Loucy (cell line): ENCODE results near the gene ZNF524.

Experiments
- H2AFZ ChIP-seq: fragments of 200-600 bp; sonication (generic); 2 replicates; pipeline ENCODE4 v1.6.0; 2016; ENCODE audit warnings: antibody characterized with exemption, mild to moderate bottlenecking, low read length, moderate library complexity
- H3F3A ChIP-seq: fragments of 200-600 bp; 2 replicates; pipeline ENCODE4 v1.6.0; 2016; ENCODE audit warnings: antibody characterized with exemption, low read depth, mild to moderate bottlenecking
- H3K27me3 ChIP-seq: fragments of 200-600 bp; sonication (generic); 2 replicates; pipeline ENCODE4 v1.6.1; 2014; ENCODE audit warnings: low read length, mild to moderate bottlenecking; ENCODE audit not compliant: insufficient read depth, poor library complexity, severe bottlenecking
- H3K36me3 ChIP-seq: fragments of 200-600 bp; sonication (generic); 2 replicates; pipeline ENCODE4 v1.6.1; 2016; ENCODE audit warnings: low read length; ENCODE audit not compliant: insufficient read depth
- H3K4me1 ChIP-seq: fragments of 200-600 bp; sonication (generic); 2 replicates; pipeline ENCODE4 v1.5.1; 2014; ENCODE audit warnings: low read length, mild to moderate bottlenecking; ENCODE audit not compliant: insufficient read depth, poor library complexity, severe bottlenecking
- H3K4me2 ChIP-seq: fragments of 200-600 bp; sonication (generic); 2 replicates; pipeline ENCODE4 v1.6.0; 2014; ENCODE audit warnings: antibody characterized with exemption, low read length, low read depth, mild to moderate bottlenecking; ENCODE audit not compliant: poor library complexity, severe bottlenecking
- H3K4me3 ChIP-seq: fragments of 200-600 bp; sonication (generic); 2 replicates; pipeline ENCODE4 v1.5.1; 2014; ENCODE audit warnings: low read length, mild to moderate bottlenecking, mixed read lengths; ENCODE audit not compliant: poor library complexity, severe bottlenecking
- H3K79me2 ChIP-seq: fragments of 200-600 bp; sonication (generic); 2 replicates; pipeline ENCODE4 v1.6.1; 2014; ENCODE audit warnings: low read length; ENCODE audit not compliant: insufficient read depth
- H3K9ac ChIP-seq: fragments of 200-600 bp; sonication (generic); 2 replicates; pipeline ENCODE4 v1.6.0; 2014; ENCODE audit warnings: mild to moderate bottlenecking, low read depth, low read length, moderate library complexity; ENCODE audit not compliant: poor library complexity, severe bottlenecking
- H3K9me2 ChIP-seq: fragments of 200-600 bp; sonication (generic); replicated peaks from 2 replicates; pipeline ENCODE4 v1.6.1; 2016; ENCODE audit warnings: low read depth, low read length, mixed read lengths
- H3K9me3 ChIP-seq: fragments of 200-600 bp; sonication (generic); 2 replicates; pipeline ENCODE4 v1.6.1; 2014; ENCODE audit warnings: mild to moderate bottlenecking, antibody characterized with exemption, low read length, low read depth; ENCODE audit not compliant: insufficient read depth
- H4K20me1 ChIP-seq: fragments of 200-600 bp; sonication (generic); 2 replicates; pipeline ENCODE4 v1.6.0; 2014; ENCODE audit warnings: antibody characterized with exemption, low read length, mild to moderate bottlenecking; ENCODE audit not compliant: insufficient read depth, poor library complexity, severe bottlenecking
- CTCF ChIP-seq: fragments of 200-600 bp; sonication (generic); conservative IDR thresholded peaks from 2 replicates; pipeline ENCODE4 v1.5.1; 2014; ENCODE audit warnings: mild to moderate bottlenecking, antibody characterized with exemption, low read length
- EZH2phosphoT487 ChIP-seq: fragments of 200-600 bp; IDR thresholded peaks from 2 replicates; pipeline ENCODE4 v1.6.1; 2018; ENCODE audit warnings: antibody characterized with exemption, mild to moderate bottlenecking, moderate library complexity, borderline replicate concordance

The ZNF524 gene

GRCh38 chr19:55621673-55622231 lies 21.7 kb downstream of the ZNF524 start:
- no peaks in the 10 kb centered on the region for H3K27me3 ChIP-seq
- no peak overlapping the region for H2AFZ ChIP-seq
- peaks cover 16% of the 10 kb centered on the region for H3K4me1 ChIP-seq
- no peak overlapping the region for H3K9ac ChIP-seq
- no peaks in the 10 kb centered on the region for H3K9me3 ChIP-seq
- H3K79me2 ChIP-seq, result 0 out of 2 replicates have a peak, but pooled peaks cover 7% of the 10 kb centered on the region
- peaks cover 6% of the 10 kb centered on the region for H4K20me1 ChIP-seq
- H3K4me2 ChIP-seq, result no peak overlapping the region
- peaks cover 7% of the 10 kb centered on the region; the same call in 1 of the 2 replicates for H3K36me3 ChIP-seq
- TF ChIP-seq EZH2phosphoT487 (no peak), CTCF (no peak)
- no peaks in the 10 kb centered on the region for H3K9me2 ChIP-seq
- no peaks in the 10 kb centered on the region for H3F3A ChIP-seq
- H3K4me3 ChIP-seq, result no peak overlapping the region

GRCh38 chr19:55622242-55622969 lies 22.3 kb downstream of the ZNF524 start:
- peaks cover 6% of the 10 kb centered on the region for H4K20me1 ChIP-seq
- no peaks in the 10 kb centered on the region for H3F3A ChIP-seq
- TF ChIP-seq CTCF, result no peak
- no peak for TF ChIP-seq EZH2phosphoT487
- H3K4me1 ChIP-seq, result peaks cover 16% of the 10 kb centered on the region
- no peaks in the 10 kb centered on the region for H3K9me2 ChIP-seq
- H3K27me3 ChIP-seq, result no peaks in the 10 kb centered on the region
- H2AFZ ChIP-seq, result no peak overlapping the region
- 0 out of 2 replicates have a peak, but pooled peaks cover 7% of the 10 kb centered on the region for H3K79me2 ChIP-seq
- peaks cover 3% of the 10 kb centered on the region; the same call in 1 of the 2 replicates for H3K36me3 ChIP-seq
- no peak overlapping the region for H3K4me2 ChIP-seq
- no peaks in the 10 kb centered on the region for H3K9me3 ChIP-seq
- H3K4me3 ChIP-seq, result no peak overlapping the region
- H3K9ac ChIP-seq, result no peak overlapping the region

GRCh38 chr19:55623130-55623529 lies 23.0 kb downstream of the ZNF524 start:
- Histone ChIP-seq H3K9me3 (no peaks in the 10 kb centered on the region), H3K36me3 (no peaks in the 10 kb centered on the region), H3K27me3 (no peaks in the 10 kb centered on the region), H3K4me1 (peaks cover 16% of the 10 kb centered on the region), H3K9ac (no peak overlapping the region), H3K79me2 (0 out of 2 replicates have a peak, but pooled peaks cover 7% of the 10 kb centered on the region), H3K9me2 (no peaks in the 10 kb centered on the region), H4K20me1 (peaks cover 6% of the 10 kb centered on the region), H3F3A (no peaks in the 10 kb centered on the region), H3K4me2 (peak overlapping the region; percentile 66), H3K4me3 (no peak overlapping the region), H2AFZ (no peak overlapping the region)
- no peak for TF ChIP-seq CTCF
- TF ChIP-seq EZH2phosphoT487, result no peak
